HepG2 (cell line): ENCODE results near the gene HECTD4.

ENCODE experiments used
- CAMTA2 ChIP-seq: sonication (generic); formaldehyde crosslinking; IDR thresholded peaks from 2 replicates; pipeline ENCODE4 v1.4.0; 2020; ENCODE audit warnings: mild to moderate bottlenecking, missing genetic modification reagents, borderline replicate concordance
- CTCF ChIP-seq: sonication (generic); formaldehyde crosslinking; IDR thresholded peaks from 2 replicates; pipeline ENCODE4 v1.5.0; 2020; ENCODE audit warnings: mild to moderate bottlenecking, missing genetic modification reagents, moderate library complexity
- FOXO4 ChIP-seq: sonication (generic); formaldehyde crosslinking; conservative IDR thresholded peaks from 2 replicates; pipeline ENCODE4 v1.8.1; 2023; ENCODE audit warnings: missing genetic modification reagents
- HNF1B ChIP-seq: sonication (generic); formaldehyde crosslinking; IDR thresholded peaks from 2 replicates; pipeline ENCODE4 v1.5.1; 2020; ENCODE audit warnings: mild to moderate bottlenecking, moderate library complexity, missing genetic modification reagents
- STAG1 ChIP-seq: sonication (generic); formaldehyde crosslinking; IDR thresholded peaks from 2 replicates; pipeline ENCODE4 v1.4.0; 2020; ENCODE audit warnings: missing genetic modification reagents
- ZBTB26 ChIP-seq: IDR thresholded peaks from 2 replicates; pipeline ENCODE4 v1.6.1; 2016; ENCODE audit warnings: missing compliant biosample characterization, missing genetic modification reagents, borderline replicate concordance
- ZNF614 ChIP-seq: IDR thresholded peaks from 2 replicates; pipeline ENCODE4 v1.6.1; 2018; ENCODE audit warnings: missing biosample characterization, missing genetic modification reagents, inconsistent platforms, borderline replicate concordance

DNA sequence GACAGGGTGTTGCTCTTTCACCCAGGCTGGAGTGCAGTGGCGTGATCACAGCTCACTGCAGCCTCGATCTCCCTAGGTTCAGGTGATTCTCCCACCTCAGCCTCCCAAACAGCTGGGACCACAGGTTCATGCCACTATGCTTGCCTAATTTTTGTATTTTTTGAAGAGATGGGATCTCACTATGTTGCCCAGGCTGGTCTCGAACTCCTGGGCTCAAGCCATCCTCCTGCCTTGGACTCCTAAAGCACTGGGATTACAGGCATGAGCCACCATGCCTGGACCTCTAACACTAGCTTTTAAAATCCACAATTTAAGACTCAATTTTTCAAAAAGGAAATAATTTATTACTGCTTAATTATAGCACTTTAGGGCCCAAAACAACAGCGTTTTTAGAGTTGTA, 149.0 kb downstream of the HECTD4 start:
- no peak for TF ChIP-seq STAG1 (CRISPR knock-in tag)
- TF ChIP-seq CTCF: no peak
- no peak for TF ChIP-seq ZNF614 (CRISPR knock-in tag)
- TF ChIP-seq FOXO4: no peak
- no peak for TF ChIP-seq CAMTA2
- no peak for TF ChIP-seq HNF1B (CRISPR knock-in tag)
- TF ChIP-seq ZBTB26 (CRISPR knock-in tag): no peak
